H1 (cell line): ENCODE measurements around the gene DDI2. TPM values are rescaled to one million over a fixed set of nuclear protein-coding genes. Genes with fewer than 3 reads are reported as not detected.

Experiments used
- CTCF ChIA-PET: fragments of 300-600 bp; sonication (Branson Sonifier 250); formaldehyde crosslinking; loops from one replicate; lab custom pipeline; 2021; ENCODE audit not compliant: partially characterized antibody; lab: Charles Lee
- POLR2A ChIA-PET: fragments of 300-600 bp; sonication (Branson Sonifier 250); formaldehyde crosslinking; loops from one replicate; lab custom pipeline; 2021; ENCODE audit warnings: inconsistent platforms; ENCODE audit not compliant: partially characterized antibody; lab: Charles Lee
- DNase-seq, 2 experiments: peaks; one replicate each; pipeline versions ENCODE4 v3.0.0 to v3.0.0-alpha.2; 2010 to 2022; ENCODE audit warnings: low spot score in 2 of 2, low read depth in 1 of 2, mixed read lengths in 1 of 2
- FAIRE-seq: peaks from 2 replicates; lab custom pipeline; 2011; peaks lifted over from hg19 to GRCh38; lab: Jason Lieb, UNC
- H2AFZ ChIP-seq: 2 replicates; pipeline ENCODE4 v1.8.1; 2012; ENCODE audit warnings: low read length, inconsistent platforms
- H2AK5ac ChIP-seq: 2 replicates; pipeline ENCODE4 v1.6.1; 2013; ENCODE audit warnings: low read depth, low read length
- H2BK120ac ChIP-seq: replicated peaks from 2 replicates; pipeline ENCODE3; 2013; ENCODE audit warnings: low read depth, low read length, inconsistent platforms
- H2BK12ac ChIP-seq: 2 replicates; pipeline ENCODE4 v1.6.1; 2013; ENCODE audit warnings: low read depth, low read length
- H2BK15ac ChIP-seq: 2 replicates; pipeline ENCODE4 v1.6.1; 2013; ENCODE audit warnings: low read length
- H2BK20ac ChIP-seq: 2 replicates; pipeline ENCODE4 v1.6.1; 2013; ENCODE audit warnings: low read length
- H2BK5ac ChIP-seq: 2 replicates; pipeline ENCODE4 v1.6.1; 2013; ENCODE audit warnings: low read depth, low read length
- H3K14ac ChIP-seq: 2 replicates; pipeline ENCODE4 v1.6.1; 2013; ENCODE audit warnings: inconsistent platforms; ENCODE audit not compliant: insufficient read length
- H3K18ac ChIP-seq: 2 replicates; pipeline ENCODE4 v1.6.1; 2013; ENCODE audit warnings: low read length; ENCODE audit errors: extremely low read depth
- H3K23ac ChIP-seq: 2 replicates; pipeline ENCODE4 v1.6.1; 2013; ENCODE audit warnings: inconsistent platforms; ENCODE audit not compliant: insufficient read length
- H3K23me2 ChIP-seq: 2 replicates; pipeline ENCODE4 v1.6.1; 2013; ENCODE audit warnings: low read depth, low read length
- H3K27ac ChIP-seq: 2 replicates; pipeline ENCODE4 v1.6.1; 2011; ENCODE audit warnings: low read depth, low read length, inconsistent platforms
- H3K27me3 ChIP-seq, 4 experiments: replicated peaks in 1 of 4; 1 replicate in 1 of 4; 2 replicates in 3 of 4; pipeline versions ENCODE4 v1.6.1 to v1.8.1; 2011 to 2013; ENCODE audit warnings: low read length in 3 of 4, mild to moderate bottlenecking in 3 of 4, inconsistent platforms in 2 of 4, mixed read lengths in 2 of 4, moderate library complexity in 1 of 4; ENCODE audit not compliant: control insufficient read depth in 3 of 4, insufficient read depth in 3 of 4; ENCODE audit errors: extremely low read depth in 1 of 4
- H3K36me3 ChIP-seq, 4 experiments: 2 replicates each; pipeline versions ENCODE4 v1.6.1 to v1.8.1; 2011 to 2013; ENCODE audit warnings: mild to moderate bottlenecking in 4 of 4, low read length in 3 of 4, moderate library complexity in 2 of 4, control low read depth in 1 of 4, inconsistent platforms in 1 of 4; ENCODE audit not compliant: insufficient read depth in 4 of 4, control insufficient read depth in 2 of 4
- H3K4ac ChIP-seq: replicated peaks from 2 replicates; pipeline ENCODE3; 2013; ENCODE audit warnings: low read length, low read depth, mixed read lengths, inconsistent platforms; ENCODE audit not compliant: insufficient read length
- H3K4me1 ChIP-seq, 4 experiments: replicated peaks in 1 of 4; 1 replicate in 1 of 4; 2 replicates in 3 of 4; pipeline versions ENCODE4 v1.6.1 to v1.8.1; 2011 to 2013; ENCODE audit warnings: low read length in 3 of 4, inconsistent platforms in 2 of 4, mixed read lengths in 1 of 4; ENCODE audit not compliant: insufficient read depth in 4 of 4, control insufficient read depth in 3 of 4
- H3K4me2 ChIP-seq, 2 experiments: 2 replicates each; pipeline versions ENCODE4 v1.6.1 to v1.8.1; 2011 to 2013; ENCODE audit warnings: low read depth in 2 of 2, low read length in 2 of 2, control low read depth in 1 of 2, inconsistent platforms in 1 of 2, mild to moderate bottlenecking in 1 of 2; ENCODE audit not compliant: insufficient read depth in 1 of 2
- H3K4me3 ChIP-seq, 4 experiments: fragments of 200-600, 300-600 bp in 1 of 4; sonication (generic), shearing (Covaris generic), sonication (Bioruptor Twin) in 1 of 4; 2 replicates each; pipeline versions ENCODE4 v1.5.1 to v1.8.1; 2011 to 2016; ENCODE audit warnings: low read length in 4 of 4, low read depth in 3 of 4, control low read depth in 2 of 4, inconsistent platforms in 2 of 4, mild to moderate bottlenecking in 2 of 4, mixed read lengths in 1 of 4, moderate library complexity in 1 of 4; ENCODE audit not compliant: insufficient read depth in 2 of 4; ENCODE audit errors: extremely low read depth in 1 of 4
- H3K56ac ChIP-seq: replicated peaks from 2 replicates; pipeline ENCODE3; 2013; ENCODE audit warnings: low read depth, mild to moderate bottlenecking, mixed read lengths, low read length, inconsistent platforms; ENCODE audit not compliant: insufficient read length
- H3K79me1 ChIP-seq: 2 replicates; pipeline ENCODE4 v1.6.1; 2013; ENCODE audit warnings: low read depth, low read length, control low read depth
- H3K79me2 ChIP-seq, 2 experiments: 2 replicates each; pipeline versions ENCODE4 v1.6.1 to v1.8.1; 2012 to 2013; ENCODE audit warnings: low read length in 2 of 2, mild to moderate bottlenecking in 2 of 2, inconsistent platforms in 1 of 2; ENCODE audit not compliant: insufficient read depth in 2 of 2, control insufficient read depth in 1 of 2
- H3K9ac ChIP-seq, 4 experiments: replicated peaks in 1 of 4; 1 replicate in 1 of 4; 2 replicates in 3 of 4; pipeline versions ENCODE4 v1.6.1 to v1.8.1; 2011 to 2013; ENCODE audit warnings: low read depth in 3 of 4, low read length in 3 of 4, control low read depth in 2 of 4, mild to moderate bottlenecking in 2 of 4, moderate library complexity in 2 of 4, inconsistent platforms in 1 of 4; ENCODE audit errors: extremely low read depth in 1 of 4
- H3K9me3 ChIP-seq, 2 experiments: 2 replicates each; pipeline versions ENCODE4 v1.6.1 to v1.8.1; 2012 to 2013; ENCODE audit warnings: mild to moderate bottlenecking in 2 of 2, moderate library complexity in 2 of 2, control low read depth in 1 of 2, inconsistent platforms in 1 of 2, low read depth in 1 of 2, low read length in 1 of 2, mixed read lengths in 1 of 2; ENCODE audit not compliant: insufficient read depth in 2 of 2
- H4K20me1 ChIP-seq, 2 experiments: replicated peaks in 1 of 2; 2 replicates each; pipeline versions ENCODE3 to v1.8.1; 2011 to 2013; ENCODE audit warnings: inconsistent platforms in 2 of 2, low read length in 2 of 2, mild to moderate bottlenecking in 1 of 2; ENCODE audit not compliant: insufficient read depth in 2 of 2, control insufficient read depth in 1 of 2
- H4K5ac ChIP-seq: 2 replicates; pipeline ENCODE4 v1.6.1; 2013; ENCODE audit warnings: low read length, low read depth, mixed read lengths, inconsistent platforms; ENCODE audit not compliant: insufficient read length
- H4K8ac ChIP-seq: 2 replicates; pipeline ENCODE4 v1.8.0; 2013; ENCODE audit warnings: mild to moderate bottlenecking, moderate library complexity, low read length, inconsistent platforms; ENCODE audit not compliant: insufficient read depth; ENCODE audit errors: extremely low read depth
- H4K91ac ChIP-seq: replicated peaks from 2 replicates; pipeline ENCODE3; 2013; ENCODE audit warnings: low read length, mixed read lengths, inconsistent platforms; ENCODE audit not compliant: insufficient read length
- CTBP2 ChIP-seq: IDR thresholded peaks from 2 replicates; pipeline ENCODE4 v1.7.0; 2011; ENCODE audit warnings: borderline replicate concordance, mild to moderate bottlenecking, moderate library complexity, mixed read lengths, low read length; ENCODE audit not compliant: insufficient read depth, insufficient read length
- EP300 ChIP-seq, 2 experiments: IDR thresholded peaks; 1 replicate in 1 of 2; 2 replicates in 1 of 2; pipeline ENCODE4 v1.6.1; 2011 to 2012; ENCODE audit warnings: low read depth in 2 of 2, low read length in 2 of 2, mild to moderate bottlenecking in 2 of 2, borderline replicate concordance in 1 of 2, inconsistent platforms in 1 of 2, moderate library complexity in 1 of 2
- SUZ12 ChIP-seq: fragments of 200-600 bp; sonication (generic); IDR thresholded peaks from 2 replicates; pipeline ENCODE4 v1.6.1; 2012; ENCODE audit warnings: mild to moderate bottlenecking, inconsistent platforms, low read length, moderate library complexity, mixed read lengths
- WGBS, 2 experiments: shearing (Covaris generic) in 1 of 2; methylation state at CpG; one replicate each; pipeline versions ENCODE4 v1.1.6 to v1.1.7; 2013 to 2015; ENCODE audit warnings: low lambda C conversion rate in 2 of 2, mixed read lengths in 2 of 2, inconsistent platforms in 1 of 2, low coverage in 1 of 2, missing lambda C conversion rate in 1 of 2; ENCODE audit not compliant: insufficient replicate concordance in 2 of 2, insufficient coverage in 1 of 2, insufficient read length in 1 of 2; ENCODE audit errors: extremely low coverage in 1 of 2, missing lambda C conversion rate in 1 of 2; 5-methylcytosine and 5-hydroxymethylcytosine counted together
- polyA plus RNA-seq, 7 experiments: library from polyadenylated mRNA; depleted of rRNA in 3 of 7; stranded (reverse) in 5 of 7; unstranded in 2 of 7; fragments of >200 nt in 5 of 7; fragments of 200-250 nt in 2 of 7; gene quantifications; 1 replicate in 5 of 7; 2 replicates in 1 of 7; 4 replicates in 1 of 7; pipeline versions ENCODE4 v1.2.1 to v1.2.3, GENCODE V29; 2011 to 2013; ENCODE audit warnings: missing spikeins in 2 of 7, mixed read lengths in 2 of 7
- total RNA-seq: library from RNA; stranded (reverse); fragmentation: NEBNext Ultra II Directional; extraction: Animal tissue kit (Norgen Biotek cat#: 25700); gene quantifications from 2 replicates; pipeline ENCODE4 v1.2.1, GENCODE V29; 2021

Gene DDI2
- total and polyA plus RNA-seq, 2 of the 8 experiments (the other 6 are each of a cell fraction or from before 2014, with no cell fraction given): 7.7 to 38.3 TPM

DNA sequence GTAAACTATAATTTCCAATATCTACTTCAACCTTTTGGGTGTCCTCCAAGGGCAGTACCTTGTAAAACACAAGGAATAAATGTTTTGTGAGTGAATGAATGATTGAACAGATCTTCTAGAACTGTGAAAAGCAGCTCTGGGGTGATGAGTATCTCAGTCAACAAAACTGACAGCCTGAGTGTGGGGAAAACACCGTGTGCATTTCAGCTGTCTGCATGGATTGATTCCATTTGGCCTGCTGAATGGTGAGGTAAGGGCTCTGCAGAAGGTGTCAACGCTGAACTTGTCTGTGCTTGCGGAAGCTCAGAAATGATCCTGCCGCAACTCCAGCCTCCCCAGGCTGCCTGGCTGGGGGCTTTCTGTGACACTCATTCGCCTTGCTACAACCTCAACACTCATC, 25.0 kb upstream of the DDI2 start:
- CTCF ChIA-PET: no interaction called here
- TF ChIP-seq SUZ12 (no peak), CTBP2 (no peak), EP300 (IDR thresholded peaks at IDR 0.05; ENCODE audit: borderline replicate concordance in 1 of 2, low read depth in 2 of 2, low read length in 2 of 2) (no peak)

More for the DNA sequence above, 25.0 kb upstream of the DDI2 start:
- no peak overlapping the region; the same call in 1 of the 2 replicates for H2BK15ac ChIP-seq
- no peak overlapping the region for H3K9ac ChIP-seq
- H3K23me2 ChIP-seq: no peaks in the 10 kb centered on the region
- H4K5ac ChIP-seq: no peak overlapping the region
- H3K14ac ChIP-seq: no peak overlapping the region
- H2BK120ac ChIP-seq: no peak overlapping the region
- no peaks in the 10 kb centered on the region for H3K9me3 ChIP-seq
- no peaks in the 10 kb centered on the region for H3K79me2 ChIP-seq
- no peaks in the 10 kb centered on the region for H3K27me3 ChIP-seq
- H3K23ac ChIP-seq: no peak overlapping the region
- no peak for FAIRE-seq
- no peak overlapping the region for H2BK12ac ChIP-seq
- no peak overlapping the region for H4K91ac ChIP-seq
- no peak for DNase-seq
- H3K79me1 ChIP-seq: no peaks in the 10 kb centered on the region
- H3K4ac ChIP-seq: no peak overlapping the region
- no peaks in the 10 kb centered on the region for H3K36me3 ChIP-seq
- WGBS, 2 experiments: 88% methylated on average over 5 of the region's 5 CpGs; no CpG with 5 or more reads in 1 of the 2 experiments
- H3K27ac ChIP-seq: no peak overlapping the region
- peaks cover 0 to 5% (median 1%) of the 10 kb centered on the region in 4 experiments; a peak in 2 of 7 replicates for H3K4me1 ChIP-seq
- H2BK20ac ChIP-seq: no peak overlapping the region
- H3K4me3 ChIP-seq: no peak overlapping the region
- POLR2A ChIA-PET: interaction anchor here (0.8 to 3.4 kb wide), 4 partner anchors 8 to 133 kb away, joined by 3 to 12 read pairs (median 7); partner anchors contain the start of gene AGMAT
- H4K20me1 ChIP-seq: no peaks in the 10 kb centered on the region
- H2AFZ ChIP-seq: no peak overlapping the region
- H3K18ac ChIP-seq: no peak overlapping the region
- no peak overlapping the region for H2BK5ac ChIP-seq
- H3K4me2 ChIP-seq: no peak overlapping the region
- no peak overlapping the region for H4K8ac ChIP-seq
- H2AK5ac ChIP-seq: no peak overlapping the region
- no peak overlapping the region for H3K56ac ChIP-seq
